SH-SY5Y (cell line): ENCODE measurements around the gene TATDN3.

ENCODE experiments used
- GATA2 ChIP-seq: IDR thresholded peaks from 2 replicates; pipeline ENCODE4 v1.6.1; 2011; ENCODE audit warnings: mild to moderate bottlenecking, low read depth, low read length
- GATA3 ChIP-seq: IDR thresholded peaks from 2 replicates; pipeline ENCODE4 v1.6.1; 2011; ENCODE audit warnings: low read depth, mild to moderate bottlenecking, low read length, moderate library complexity

- TF ChIP-seq GATA2 (no peak), GATA3 (no peak)
Observed at GRCh38 chr1:212771341-212771740, 20.4 kb upstream of the TATDN3 start.
